AG09319 (cell line): Measurements from ENCODE around the gene CASR.

ENCODE experiments used
- DNase-seq: peaks from one replicate; pipeline ENCODE4 v3.0.0-alpha.2; 2010; ENCODE audit warnings: low read depth; ENCODE audit errors: extremely low read depth
- TF ChIP-seq, protein P1 (sequence below): IDR thresholded peaks from 2 replicates; pipeline ENCODE4 v1.5.1; 2011; ENCODE audit warnings: low read depth, mild to moderate bottlenecking, inconsistent platforms, low read length, moderate library complexity

Gene CASR

DNA sequence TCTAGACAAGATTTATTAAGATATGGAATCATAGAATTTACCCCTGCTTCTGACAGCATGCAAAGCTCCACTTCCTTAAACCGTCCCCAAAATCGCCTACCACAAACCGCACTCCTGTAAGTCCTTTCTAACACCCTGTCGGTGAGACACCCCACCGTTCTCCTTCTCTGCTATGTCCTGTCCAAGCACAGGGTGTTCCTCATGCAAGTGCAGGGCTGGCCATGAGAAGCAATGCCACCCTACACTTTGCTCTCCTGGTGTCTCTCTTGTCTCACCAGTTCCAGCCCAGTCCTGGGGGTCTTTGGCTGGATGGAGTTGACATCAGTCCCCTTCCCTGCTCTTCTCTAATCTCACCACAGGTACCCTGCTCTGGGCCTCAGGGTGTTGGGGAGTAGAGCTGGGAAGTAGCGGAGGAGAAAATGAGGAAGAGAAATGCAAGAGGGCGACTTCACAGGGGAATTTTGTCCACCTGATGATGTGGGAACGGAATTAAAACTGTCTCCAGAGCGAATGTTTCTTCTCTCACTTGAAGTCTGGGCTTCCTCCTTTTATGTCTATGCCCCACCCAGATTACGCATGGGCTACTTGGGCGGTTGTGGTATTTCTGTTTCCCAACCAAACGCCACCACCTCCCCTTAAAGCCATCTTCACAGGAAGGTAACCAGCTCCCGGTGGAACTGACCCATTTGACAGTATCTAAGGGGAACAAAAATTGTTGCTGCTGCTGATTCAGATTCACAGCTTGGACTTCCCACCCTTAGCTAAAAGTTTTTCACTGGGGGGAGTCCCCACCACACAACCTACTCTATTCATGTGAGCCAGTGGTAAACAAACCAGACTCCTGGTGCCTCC, 49.9 kb downstream of the CASR start:
- no peak for DNase-seq
- TF ChIP-seq, protein P1, sequence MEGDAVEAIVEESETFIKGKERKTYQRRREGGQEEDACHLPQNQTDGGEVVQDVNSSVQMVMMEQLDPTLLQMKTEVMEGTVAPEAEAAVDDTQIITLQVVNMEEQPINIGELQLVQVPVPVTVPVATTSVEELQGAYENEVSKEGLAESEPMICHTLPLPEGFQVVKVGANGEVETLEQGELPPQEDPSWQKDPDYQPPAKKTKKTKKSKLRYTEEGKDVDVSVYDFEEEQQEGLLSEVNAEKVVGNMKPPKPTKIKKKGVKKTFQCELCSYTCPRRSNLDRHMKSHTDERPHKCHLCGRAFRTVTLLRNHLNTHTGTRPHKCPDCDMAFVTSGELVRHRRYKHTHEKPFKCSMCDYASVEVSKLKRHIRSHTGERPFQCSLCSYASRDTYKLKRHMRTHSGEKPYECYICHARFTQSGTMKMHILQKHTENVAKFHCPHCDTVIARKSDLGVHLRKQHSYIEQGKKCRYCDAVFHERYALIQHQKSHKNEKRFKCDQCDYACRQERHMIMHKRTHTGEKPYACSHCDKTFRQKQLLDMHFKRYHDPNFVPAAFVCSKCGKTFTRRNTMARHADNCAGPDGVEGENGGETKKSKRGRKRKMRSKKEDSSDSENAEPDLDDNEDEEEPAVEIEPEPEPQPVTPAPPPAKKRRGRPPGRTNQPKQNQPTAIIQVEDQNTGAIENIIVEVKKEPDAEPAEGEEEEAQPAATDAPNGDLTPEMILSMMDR, result no peak

DNA sequence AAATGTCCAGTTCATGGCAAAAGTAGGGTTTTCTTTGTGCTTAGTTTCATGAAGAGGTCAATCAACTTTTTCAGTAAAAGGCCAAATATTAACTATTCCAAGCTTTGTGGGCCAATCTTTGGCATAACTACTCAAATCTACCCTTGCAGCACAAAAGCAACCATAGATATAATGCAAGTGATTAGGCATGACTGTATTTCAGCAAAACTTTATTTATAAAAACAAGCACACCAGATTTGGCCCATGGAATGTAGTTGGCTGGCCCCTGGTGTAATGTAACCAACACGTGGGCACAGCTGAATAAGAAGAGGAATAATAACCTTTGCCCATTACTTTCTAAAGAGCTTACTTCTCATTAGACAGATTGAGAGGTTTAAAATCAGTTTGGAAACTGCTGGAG, 50.6 kb downstream of the CASR start:
- TF ChIP-seq, protein P1, result no peak
- no peak for DNase-seq

DNA sequence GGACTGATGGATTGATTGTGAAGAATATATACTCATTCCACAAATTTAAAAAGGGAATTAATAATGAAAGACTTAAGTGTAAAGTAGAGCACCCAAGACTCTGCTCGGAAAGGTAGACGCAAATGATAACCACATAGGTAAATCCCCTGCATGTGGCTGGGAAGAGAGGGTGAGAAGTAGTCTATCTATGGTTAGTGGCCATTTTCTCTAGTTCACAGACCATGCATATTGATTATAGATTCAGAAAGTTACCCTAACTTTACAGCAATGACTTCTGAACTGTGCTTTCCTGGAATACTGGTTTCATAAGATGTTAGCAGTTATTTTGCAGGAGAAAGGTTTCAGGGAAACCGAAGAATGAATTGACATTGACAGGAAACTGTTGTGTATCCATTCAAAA, 51.7 kb downstream of the CASR start:
- DNase-seq, result no peak

DNA sequence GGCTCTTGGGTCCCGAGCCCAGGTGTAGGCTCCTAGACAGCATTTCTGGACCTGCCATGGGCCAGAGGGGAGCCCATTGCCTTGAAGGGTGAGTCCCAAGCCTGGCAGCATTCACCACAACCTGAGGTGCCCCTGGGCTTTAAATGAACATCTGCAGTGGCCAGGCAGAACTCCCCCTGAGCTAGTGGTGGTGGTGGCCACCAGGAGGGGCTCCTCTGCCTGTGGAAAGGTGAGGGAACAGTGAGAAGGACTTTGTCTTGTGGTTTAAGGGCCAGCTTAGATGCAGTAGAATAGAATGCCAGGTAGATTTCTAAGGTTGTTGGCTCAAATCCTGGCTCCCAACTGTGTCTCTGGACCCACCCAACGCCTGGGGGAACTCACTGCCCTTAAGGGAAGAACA, 55.6 kb downstream of the CASR start:
- TF ChIP-seq, protein P1, result no peak
- no peak for DNase-seq

More for the DNA sequence above, 51.7 kb downstream of the CASR start:
- TF ChIP-seq, protein P1, result no peak

DNA sequence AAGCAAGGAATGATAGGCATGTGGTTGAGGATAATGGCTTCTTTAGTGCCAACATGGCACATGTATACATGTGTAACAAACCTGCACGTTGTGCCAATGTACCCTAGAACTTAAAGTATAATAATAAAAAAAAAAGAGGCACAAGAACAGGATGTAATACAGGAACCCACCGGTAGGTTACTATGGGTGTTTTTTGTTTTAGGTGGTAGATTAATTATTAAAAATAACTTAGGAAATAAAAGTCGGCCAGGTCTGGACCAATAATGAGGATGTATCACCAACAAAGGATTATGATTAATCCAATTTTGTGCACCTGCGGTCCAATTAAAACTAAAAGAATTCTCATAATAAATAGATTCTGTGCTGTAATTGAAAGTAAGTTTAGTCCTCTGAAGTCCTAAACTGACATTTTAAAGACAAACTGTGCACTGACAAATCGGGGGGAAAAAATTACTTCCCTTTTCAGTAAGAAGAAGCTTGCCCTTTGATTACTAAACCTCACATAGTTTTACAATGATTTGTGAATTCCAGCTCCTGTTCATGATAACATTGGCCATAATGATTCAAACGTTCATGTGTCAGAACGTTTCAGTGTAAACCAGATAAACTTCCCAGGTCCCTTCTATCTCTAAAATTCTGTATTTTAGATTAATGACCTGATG, 62.2 kb downstream of the CASR start:
- TF ChIP-seq, protein P1, result no peak
- no peak for DNase-seq

DNA sequence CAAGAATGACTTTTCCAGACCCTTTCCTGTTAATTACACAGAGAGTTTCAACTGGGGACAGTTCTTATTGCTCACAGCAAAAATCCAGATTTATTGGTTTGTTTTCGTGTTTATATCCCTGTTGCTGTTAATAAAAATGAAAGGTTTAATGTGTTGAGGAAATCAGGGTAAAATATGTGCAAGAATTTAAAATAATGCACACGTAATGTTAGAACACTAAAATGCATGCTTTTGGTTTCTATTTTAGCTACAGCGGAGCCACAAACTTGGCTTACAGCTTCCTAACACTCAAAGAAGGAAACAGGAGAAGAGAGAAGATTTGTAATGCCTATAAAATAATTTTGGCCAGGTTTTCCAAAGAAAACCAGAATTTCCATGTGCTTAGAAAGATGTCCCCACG, 62.7 kb downstream of the CASR start:
- no peak for DNase-seq
- TF ChIP-seq, protein P1, result no peak
